Prostate gland (tissue), 2 donors: ENCODE results near the gene EEFSEC.

Experiments used
- CTCF ChIP-seq, 4 experiments: fragments of 200-600 bp in 2 of 4; fragments of 450-650 bp in 2 of 4; sonication (generic) in 2 of 4; IDR thresholded peaks; 1 replicate in 3 of 4; 2 replicates in 1 of 4; pipeline ENCODE4 v1.5.1; 2016 to 2019; ENCODE audit warnings: antibody characterized with exemption in 4 of 4, mild to moderate bottlenecking in 2 of 4, moderate library complexity in 2 of 4
- POLR2A ChIP-seq: fragments of 450-650 bp; IDR thresholded peaks from one replicate; pipeline ENCODE4 v1.6.1; 2016; ENCODE audit warnings: antibody characterized with exemption, mild to moderate bottlenecking

- no peak for TF ChIP-seq CTCF (IDR thresholded peaks at IDR 0.05)
- TF ChIP-seq POLR2A, result no peak
Measured at GRCh38 chr3:128198313-128198712, 45.0 kb downstream of the EEFSEC start.
